Suprapubic skin (tissue), 4 donors: Measurements from ENCODE around the gene SLC25A13. TPM values are rescaled to one million over a fixed set of nuclear protein-coding genes. Genes with fewer than 3 reads are reported as not detected.

Experiments used
- DNase-seq, 2 donors: peaks; one replicate each; pipeline ENCODE4 v3.0.0-alpha.2; 2019; ENCODE audit warnings: low spot score in 2 of 2
- H3K27ac ChIP-seq: fragments of 200-600 bp; sonication (generic); one replicate; pipeline ENCODE4 v1.5.1; 2019
- H3K27me3 ChIP-seq: fragments of 200-600 bp; sonication (generic); one replicate; pipeline ENCODE4 v1.5.1; 2019
- H3K36me3 ChIP-seq: fragments of 200-600 bp; sonication (generic); one replicate; pipeline ENCODE4 v1.5.1; 2019
- H3K4me1 ChIP-seq: fragments of 200-600 bp; sonication (generic); one replicate; pipeline ENCODE4 v1.5.1; 2019
- H3K4me3 ChIP-seq: fragments of 200-600 bp; sonication (generic); one replicate; pipeline ENCODE4 v1.5.1; 2019; ENCODE audit warnings: mild to moderate bottlenecking
- H3K9me3 ChIP-seq: fragments of 200-600 bp; sonication (generic); one replicate; pipeline ENCODE4 v1.5.1; 2019
- CTCF ChIP-seq, 2 donors: fragments of 200-600 bp in 1 of 2; fragments of 450-650 bp in 1 of 2; sonication (generic) in 1 of 2; IDR thresholded peaks; one replicate each; pipeline ENCODE4 v1.5.1; 2016 to 2019; ENCODE audit warnings: antibody characterized with exemption in 2 of 2, mild to moderate bottlenecking in 1 of 2, moderate library complexity in 1 of 2
- EP300 ChIP-seq: sonication (generic); formaldehyde crosslinking; IDR thresholded peaks from one replicate; pipeline ENCODE4 v1.6.1; 2017; ENCODE audit warnings: antibody characterized with exemption
- POLR2A ChIP-seq, 2 donors: fragments of 450-650 bp; IDR thresholded peaks; one replicate each; pipeline ENCODE4 v1.6.1; 2017; ENCODE audit warnings: antibody characterized with exemption in 2 of 2, mild to moderate bottlenecking in 2 of 2, moderate library complexity in 2 of 2
- POLR2AphosphoS5 ChIP-seq, 3 donors: sonication (generic); formaldehyde crosslinking; IDR thresholded peaks; one replicate each; pipeline ENCODE4 v1.6.1; 2017; ENCODE audit warnings: antibody characterized with exemption in 3 of 3
- WGBS: methylation state at CpG from one replicate; pipeline ENCODE4 v1.1.5; 2018; 5-methylcytosine and 5-hydroxymethylcytosine counted together
- total RNA-seq, 4 donors: library from RNA; depleted of rRNA; stranded (reverse); fragments of >200 nt; gene quantifications; one replicate each; pipeline ENCODE4 v1.1.0, GENCODE V29; 2016

The SLC25A13 gene
- total RNA-seq, 4 donors from 2014 or later: 35.6 to 55.8 (median 42.5) TPM

- WGBS: 74% methylated on average over 3 of the region's 3 CpGs
- no peak for TF ChIP-seq EP300
- TF ChIP-seq POLR2A (IDR thresholded peaks at IDR 0.05): no peak
- no peak for TF ChIP-seq CTCF (IDR thresholded peaks at IDR 0.05)
- TF ChIP-seq POLR2AphosphoS5 (IDR thresholded peaks at IDR 0.05): no peak
- Histone ChIP-seq H3K36me3 (no peaks in the 10 kb centered on the region), H3K27me3 (no peaks in the 10 kb centered on the region), H3K4me1 (peaks cover 23% of the 10 kb centered on the region), H3K27ac (no peak overlapping the region), H3K4me3 (no peak overlapping the region), H3K9me3 (no peaks in the 10 kb centered on the region)
- DNase-seq: no peak
Observed at GRCh38 chr7:96304573-96304972, 17.3 kb downstream of the SLC25A13 start.

- H3K4me3 ChIP-seq: no peak overlapping the region
- peaks cover 23% of the 10 kb centered on the region for H3K4me1 ChIP-seq
- 58% methylated on average over 5 of the region's 5 CpGs for WGBS
- TF ChIP-seq POLR2A (IDR thresholded peaks at IDR 0.05): no peak
- TF ChIP-seq POLR2AphosphoS5 (IDR thresholded peaks at IDR 0.05): no peak
- TF ChIP-seq EP300: no peak
- TF ChIP-seq CTCF (IDR thresholded peaks at IDR 0.05): no peak
- no peaks in the 10 kb centered on the region for H3K36me3 ChIP-seq
- no peak for DNase-seq
- H3K9me3 ChIP-seq: no peaks in the 10 kb centered on the region
- H3K27me3 ChIP-seq: no peaks in the 10 kb centered on the region
- H3K27ac ChIP-seq: peak overlapping the region; percentile 28
Observed at GRCh38 chr7:96303686-96304443, 18.0 kb downstream of the SLC25A13 start.

DNA sequence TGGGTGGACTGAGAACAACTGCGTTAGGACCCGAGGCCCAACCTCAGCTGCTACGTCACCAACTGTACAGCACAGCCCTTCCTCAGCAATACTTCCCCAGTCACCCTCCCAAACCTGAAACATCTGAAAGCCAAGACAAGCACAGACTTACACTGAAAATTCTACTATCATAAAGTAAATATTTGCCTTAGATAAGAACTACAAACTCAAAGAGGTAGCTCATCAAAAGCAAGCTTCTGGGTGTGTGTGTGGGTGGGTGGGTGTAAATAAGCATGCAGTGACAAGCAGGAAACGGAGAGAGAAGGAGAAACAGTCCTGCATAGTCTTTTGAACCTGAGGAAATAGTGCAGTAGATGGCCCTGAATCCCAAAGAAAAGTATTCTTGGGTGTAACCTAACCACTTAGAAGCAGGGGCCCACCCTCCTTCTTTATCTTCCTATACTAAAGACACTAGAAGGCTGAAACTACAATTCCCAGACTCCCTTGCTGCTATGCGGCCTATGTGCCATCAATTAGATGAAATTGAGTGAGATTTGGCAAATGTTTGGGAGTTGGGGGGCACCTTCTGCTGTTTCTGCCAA lies 18.7 kb downstream of the SLC25A13 start:
- Histone ChIP-seq H3K27ac (peak overlapping the region; percentile 28), H3K4me1 (peaks cover 23% of the 10 kb centered on the region)
- TF ChIP-seq POLR2A (IDR thresholded peaks at IDR 0.05): no peak

DNA sequence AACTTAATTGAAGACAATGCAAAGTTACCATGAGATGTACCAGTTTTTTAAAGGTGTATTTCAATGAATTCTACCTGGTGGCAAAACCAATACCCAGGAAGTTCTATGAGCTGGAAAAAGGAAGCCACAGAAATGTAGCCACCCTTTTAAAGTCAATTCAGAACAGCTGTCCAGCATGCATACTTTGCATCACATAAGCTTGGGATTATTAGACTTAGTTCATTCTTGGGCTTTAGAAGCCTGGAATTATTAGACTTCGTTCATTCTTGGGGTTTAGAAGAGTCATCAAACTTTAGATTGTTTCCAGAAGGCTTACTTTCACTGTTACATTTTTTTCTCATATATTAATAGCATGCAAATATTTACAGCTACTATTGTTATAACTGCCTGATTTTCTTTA lies 20.9 kb downstream of the SLC25A13 start:
- TF ChIP-seq POLR2A (IDR thresholded peaks at IDR 0.05): no peak
- no peak for TF ChIP-seq POLR2AphosphoS5 (IDR thresholded peaks at IDR 0.05)
- no peak for TF ChIP-seq EP300
- no peak for TF ChIP-seq CTCF (IDR thresholded peaks at IDR 0.05)

More for the DNA sequence above, 18.7 kb downstream of the SLC25A13 start:
- DNase-seq: no peak
- no peaks in the 10 kb centered on the region for H3K9me3 ChIP-seq
- H3K4me3 ChIP-seq: no peak overlapping the region
- WGBS: 63% methylated on average over 5 of the region's 5 CpGs
- H3K27me3 ChIP-seq: no peaks in the 10 kb centered on the region
- no peaks in the 10 kb centered on the region for H3K36me3 ChIP-seq

GRCh38 chr7:96300502-96300901 lies 21.4 kb downstream of the SLC25A13 start:
- Histone ChIP-seq H3K27me3 (no peaks in the 10 kb centered on the region), H3K27ac (no peak overlapping the region), H3K9me3 (no peaks in the 10 kb centered on the region), H3K36me3 (no peaks in the 10 kb centered on the region), H3K4me1 (peaks cover 21% of the 10 kb centered on the region), H3K4me3 (no peak overlapping the region)
- no peak for TF ChIP-seq CTCF (IDR thresholded peaks at IDR 0.05)
- TF ChIP-seq POLR2A (IDR thresholded peaks at IDR 0.05): no peak
- TF ChIP-seq POLR2AphosphoS5 (IDR thresholded peaks at IDR 0.05): no peak
- no peak for TF ChIP-seq EP300
- DNase-seq: no peak

More for the DNA sequence above, 20.9 kb downstream of the SLC25A13 start:
- H3K4me3 ChIP-seq: no peak overlapping the region
- WGBS: 74% methylated on average over 1 of the region's 1 CpG
- H3K9me3 ChIP-seq: no peaks in the 10 kb centered on the region
- DNase-seq: no peak
- H3K27ac ChIP-seq: no peak overlapping the region
- H3K27me3 ChIP-seq: no peaks in the 10 kb centered on the region
- H3K4me1 ChIP-seq: peaks cover 23% of the 10 kb centered on the region
- no peaks in the 10 kb centered on the region for H3K36me3 ChIP-seq
